Measurements from ENCODE around the gene UGT1A6. TPM values are rescaled to one million over a fixed set of nuclear protein-coding genes. Genes with fewer than 3 reads are reported as not detected.

The UGT1A6 gene
- total and polyA plus RNA-seq, 2 donors (not counting 3 experiments of a cell fraction or from before 2014, with no cell fraction given): not detected

DNA sequence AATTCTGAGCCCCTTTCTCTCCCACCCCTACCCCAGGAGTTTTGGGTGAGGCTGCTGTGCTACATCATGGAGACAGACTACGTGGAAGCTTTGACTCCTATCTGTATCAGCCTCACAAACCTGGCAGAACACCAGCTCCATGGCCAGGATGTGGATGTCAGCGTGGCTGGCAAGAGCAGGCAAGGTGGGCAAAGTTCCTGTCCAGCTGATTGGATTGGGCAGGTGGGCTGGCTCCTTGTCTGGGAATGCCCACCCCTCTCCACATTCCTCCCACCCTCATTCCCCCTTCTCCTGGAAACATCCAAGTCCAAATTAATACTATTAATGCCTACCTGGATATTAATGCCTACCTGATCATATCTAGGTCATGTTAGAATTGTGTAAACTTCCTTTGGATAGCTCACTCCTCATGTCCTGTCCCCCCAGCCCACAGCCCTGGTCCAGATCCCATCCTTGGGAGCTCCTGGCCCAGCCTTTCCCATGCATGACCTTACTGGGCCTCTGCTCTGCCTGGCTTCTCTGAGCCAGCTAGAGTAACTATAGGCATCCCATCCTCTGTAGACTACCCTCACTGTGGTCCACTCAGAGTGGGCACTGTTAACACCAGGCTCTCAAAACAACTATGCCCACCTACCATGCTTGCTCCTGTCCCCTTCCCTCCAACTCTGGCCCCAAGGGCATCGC, 109.6 kb downstream of the UGT1A6 start:
- no peak overlapping the region for H3K27ac ChIP-seq (ENCODE audit: insufficient read depth, low read depth, low read length)
- ChIA-PET CTCF (no interaction called here), POLR2A (no interaction called here)
- no peak overlapping the region for H2AFZ ChIP-seq (ENCODE audit: low read depth, low read length)
- H3K9me3 ChIP-seq (replicated peaks; ENCODE audit: control insufficient read depth, insufficient read depth, low read length): no peaks in the 10 kb centered on the region
- no peak overlapping the region for H3K4me2 ChIP-seq (ENCODE audit: insufficient read depth, low read length)
- TF ChIP-seq EZH2 (IDR thresholded peaks at IDR 0.05; ENCODE audit: borderline replicate concordance, low read depth, low read length, severe bottlenecking) (no peak), CTCF (IDR thresholded peaks at IDR 0.05; ENCODE audit: extremely low read depth in 1 of 2, insufficient read depth in 1 of 2, low read depth in 1 of 2, low read length in 2 of 2) (no peak), JUN (IDR thresholded peaks at IDR 0.05; ENCODE audit: borderline replicate concordance, insufficient read depth, insufficient read length, low read depth) (no peak), MYC (IDR thresholded peaks at IDR 0.05; ENCODE audit: low read depth, low read length) (no peak), FOS (IDR thresholded peaks at IDR 0.05; ENCODE audit: borderline replicate concordance, insufficient read depth, low read length) (no peak), POLR2A (IDR thresholded peaks at IDR 0.05; ENCODE audit: low read depth, low read length) (no peak), POLR2AphosphoS5 (IDR thresholded peaks at IDR 0.05; ENCODE audit: insufficient read depth, low read depth, low read length) (no peak), GATA2 (IDR thresholded peaks at IDR 0.05; ENCODE audit: insufficient read depth, insufficient read length, low read depth, low read length) (no peak)
- TF ChIP-seq, protein P1, sequence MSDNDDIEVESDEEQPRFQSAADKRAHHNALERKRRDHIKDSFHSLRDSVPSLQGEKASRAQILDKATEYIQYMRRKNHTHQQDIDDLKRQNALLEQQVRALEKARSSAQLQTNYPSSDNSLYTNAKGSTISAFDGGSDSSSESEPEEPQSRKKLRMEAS (IDR thresholded peaks at IDR 0.05; ENCODE audit: insufficient read depth, insufficient read length): no peak
- dilution Hi-C loops (cut with MboI; ENCODE audit: extremely low pct_ligation_motif_present, low sequenced_read_pairs): no loop called here
- BruUV-seq (replicated peaks): no TSS peak
- FAIRE-seq: no peak
- H3K79me2 ChIP-seq (ENCODE audit: control insufficient read depth, insufficient read depth, low read length): no peaks in the 10 kb centered on the region
- intact Hi-C loops (cut with micrococcal nuclease): no loop called here
- H3K36me3 ChIP-seq (ENCODE audit: control insufficient read depth in 2 of 2, extremely low read depth in 1 of 2, insufficient read depth in 2 of 2, low read length in 2 of 2): no peaks in the 10 kb centered on the region
- no peaks in the 10 kb centered on the region for H4K20me1 ChIP-seq (replicated peaks; ENCODE audit: control insufficient read depth, extremely low read depth, insufficient read depth, low read length)
- no peak overlapping the region for H3K4me3 ChIP-seq (replicated peaks in 1 of 3; ENCODE audit: insufficient read depth in 1 of 3, low read depth in 1 of 3, low read length in 3 of 3)
- H3K27me3 ChIP-seq (ENCODE audit: control insufficient read depth in 2 of 2, insufficient read depth in 2 of 2, low read length in 2 of 2): no peaks in the 10 kb centered on the region
- H3K4me1 ChIP-seq (ENCODE audit: control insufficient read depth, extremely low read depth, insufficient read depth, low read length): no peaks in the 10 kb centered on the region
- no peaks in the 10 kb centered on the region for H3K9me1 ChIP-seq (replicated peaks; ENCODE audit: control insufficient read depth, extremely low read depth, insufficient read depth, low read length)
- DNase-seq (ENCODE audit: low read depth, low spot score): no peak
- no peak overlapping the region for H3K9ac ChIP-seq (replicated peaks; ENCODE audit: extremely low read depth, insufficient read depth, low read length)
